Peyer's patch (tissue), 4 donors: ENCODE results near the gene ASPHD1.

Experiments
- POLR2A ChIP-seq, 2 donors: fragments of 450-650 bp; IDR thresholded peaks; one replicate each; pipeline ENCODE4 v1.5.1; 2017; ENCODE audit warnings: antibody characterized with exemption in 2 of 2, mild to moderate bottlenecking in 2 of 2, moderate library complexity in 2 of 2
- TF ChIP-seq, protein P1 (sequence below), 6 experiments: fragments of 450-650 bp in 4 of 6; fragments of 200-600 bp in 2 of 6; sonication (generic) in 1 of 6; IDR thresholded peaks; one replicate each; pipeline ENCODE4 v1.5.1; 2017 to 2019; ENCODE audit warnings: antibody characterized with exemption in 6 of 6, mild to moderate bottlenecking in 3 of 6, moderate library complexity in 1 of 6

DNA sequence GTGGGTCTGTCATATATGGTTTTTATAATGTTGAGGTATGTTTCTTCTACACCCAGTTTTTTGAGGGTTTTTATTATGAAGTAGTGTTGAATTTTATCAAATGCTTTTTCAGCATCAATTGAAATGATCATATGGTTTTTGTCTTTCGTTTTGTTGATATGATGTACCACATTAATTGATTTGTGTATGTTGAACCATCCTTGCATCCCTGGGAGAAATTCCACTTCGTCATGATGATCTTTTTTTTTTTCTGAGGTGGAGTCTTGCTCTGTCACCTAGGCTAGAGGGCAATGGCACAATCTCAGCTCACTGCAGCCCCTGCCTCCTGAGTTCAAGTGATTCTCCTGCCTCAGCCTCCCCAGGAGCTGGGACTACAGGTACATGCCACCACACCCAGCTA lies 47.6 kb downstream of the ASPHD1 start:
- TF ChIP-seq, protein P1, sequence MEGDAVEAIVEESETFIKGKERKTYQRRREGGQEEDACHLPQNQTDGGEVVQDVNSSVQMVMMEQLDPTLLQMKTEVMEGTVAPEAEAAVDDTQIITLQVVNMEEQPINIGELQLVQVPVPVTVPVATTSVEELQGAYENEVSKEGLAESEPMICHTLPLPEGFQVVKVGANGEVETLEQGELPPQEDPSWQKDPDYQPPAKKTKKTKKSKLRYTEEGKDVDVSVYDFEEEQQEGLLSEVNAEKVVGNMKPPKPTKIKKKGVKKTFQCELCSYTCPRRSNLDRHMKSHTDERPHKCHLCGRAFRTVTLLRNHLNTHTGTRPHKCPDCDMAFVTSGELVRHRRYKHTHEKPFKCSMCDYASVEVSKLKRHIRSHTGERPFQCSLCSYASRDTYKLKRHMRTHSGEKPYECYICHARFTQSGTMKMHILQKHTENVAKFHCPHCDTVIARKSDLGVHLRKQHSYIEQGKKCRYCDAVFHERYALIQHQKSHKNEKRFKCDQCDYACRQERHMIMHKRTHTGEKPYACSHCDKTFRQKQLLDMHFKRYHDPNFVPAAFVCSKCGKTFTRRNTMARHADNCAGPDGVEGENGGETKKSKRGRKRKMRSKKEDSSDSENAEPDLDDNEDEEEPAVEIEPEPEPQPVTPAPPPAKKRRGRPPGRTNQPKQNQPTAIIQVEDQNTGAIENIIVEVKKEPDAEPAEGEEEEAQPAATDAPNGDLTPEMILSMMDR (IDR thresholded peaks at IDR 0.05): no peak
- no peak for TF ChIP-seq POLR2A (IDR thresholded peaks at IDR 0.05)
